KMS-11 (cell line): ENCODE data around the gene EGR2.

ENCODE experiments used
- H2AFZ ChIP-seq: fragments of 200-600 bp; sonication (generic); 2 replicates; pipeline ENCODE4 v1.6.1; 2016; ENCODE audit warnings: antibody characterized with exemption, mixed run types, low read depth
- H3K27ac ChIP-seq: fragments of 200-600 bp; sonication (generic); 2 replicates; pipeline ENCODE4 v1.6.1; 2016; ENCODE audit warnings: mild to moderate bottlenecking, mixed run types
- H3K27me3 ChIP-seq: fragments of 200-600 bp; sonication (generic); 2 replicates; pipeline ENCODE4 v1.6.1; 2017; ENCODE audit warnings: mild to moderate bottlenecking, low read depth, mixed run types, moderate library complexity; ENCODE audit not compliant: insufficient read depth
- H3K36me3 ChIP-seq: fragments of 200-600 bp; sonication (generic); 2 replicates; pipeline ENCODE4 v1.6.1; 2017; ENCODE audit warnings: mild to moderate bottlenecking, mixed run types; ENCODE audit not compliant: insufficient read depth
- H3K4me1 ChIP-seq: fragments of 200-600 bp; sonication (generic); 2 replicates; pipeline ENCODE4 v1.6.1; 2016; ENCODE audit warnings: mild to moderate bottlenecking, low read depth, mixed run types; ENCODE audit not compliant: poor library complexity, severe bottlenecking
- H3K4me2 ChIP-seq: fragments of 200-600 bp; sonication (generic); 2 replicates; pipeline ENCODE4 v1.7.0; 2016; ENCODE audit warnings: mild to moderate bottlenecking, mixed run types
- H3K4me3 ChIP-seq: fragments of 200-600 bp; sonication (generic); IDR thresholded peaks from 2 replicates; pipeline ENCODE4 v1.6.1; 2017; ENCODE audit warnings: low read depth, low read length, mixed read lengths; ENCODE audit not compliant: insufficient read depth
- H3K79me2 ChIP-seq: fragments of 200-600 bp; sonication (generic); 2 replicates; pipeline ENCODE4 v1.6.1; 2016; ENCODE audit warnings: low read depth, mixed run types; ENCODE audit not compliant: insufficient read depth
- H3K9ac ChIP-seq: fragments of 200-600 bp; sonication (generic); 2 replicates; pipeline ENCODE4 v1.6.1; 2016; ENCODE audit warnings: mild to moderate bottlenecking, mixed run types
- H4K20me1 ChIP-seq: fragments of 200-600 bp; sonication (generic); 2 replicates; pipeline ENCODE4 v1.6.1; 2016; ENCODE audit warnings: mild to moderate bottlenecking, mixed run types; ENCODE audit not compliant: insufficient read depth
- CTCF ChIP-seq: fragments of 200-600 bp; sonication (generic); conservative IDR thresholded peaks from 2 replicates; pipeline ENCODE4 v1.6.1; 2017; ENCODE audit warnings: low read depth, mild to moderate bottlenecking, antibody characterized with exemption, low read length, moderate library complexity, mixed read lengths

EGR2 gene

GRCh38 chr10:62829622-62830021 lies 13.5 kb upstream of the EGR2 start:
- Histone ChIP-seq H3K36me3 (no peaks in the 10 kb centered on the region), H3K4me2 (no peak overlapping the region), H3K4me3 (no peak overlapping the region), H2AFZ (no peak overlapping the region), H3K27ac (no peak overlapping the region), H3K27me3 (no peaks in the 10 kb centered on the region), H3K79me2 (no peaks in the 10 kb centered on the region), H4K20me1 (no peaks in the 10 kb centered on the region), H3K4me1 (no peaks in the 10 kb centered on the region), H3K9ac (no peak overlapping the region)
- TF ChIP-seq CTCF, result no peak

DNA sequence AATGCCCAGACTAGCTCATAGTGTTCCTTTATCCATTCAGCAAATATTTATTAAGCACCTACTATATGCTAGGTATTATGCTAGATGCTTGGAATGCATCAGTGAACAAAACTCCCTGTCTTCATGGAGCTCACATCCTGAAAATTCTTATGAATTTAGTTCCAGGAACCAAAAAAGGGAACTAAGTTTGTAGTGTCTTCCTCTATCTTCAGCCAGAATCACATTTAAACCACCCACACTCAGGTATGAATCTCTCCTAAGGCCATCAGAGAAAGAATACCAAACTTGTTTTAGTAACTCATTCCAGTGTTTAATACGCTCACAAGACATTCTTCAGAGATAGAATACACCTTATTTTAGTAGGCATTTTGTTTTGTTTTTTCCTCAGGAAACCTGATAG lies 10.1 kb upstream of the EGR2 start:
- Histone ChIP-seq H3K9ac (no peak overlapping the region), H3K4me2 (no peak overlapping the region), H3K4me3 (no peak overlapping the region), H3K27ac (no peak overlapping the region), H3K4me1 (no peaks in the 10 kb centered on the region), H3K36me3 (no peaks in the 10 kb centered on the region), H3K79me2 (no peaks in the 10 kb centered on the region), H3K27me3 (no peaks in the 10 kb centered on the region), H2AFZ (no peak overlapping the region), H4K20me1 (no peaks in the 10 kb centered on the region)
- no peak for TF ChIP-seq CTCF

- H3K79me2 ChIP-seq, result no peaks in the 10 kb centered on the region
- H3K4me3 ChIP-seq, result no peak overlapping the region
- H2AFZ ChIP-seq, result no peak overlapping the region
- no peak overlapping the region for H3K27ac ChIP-seq
- no peak overlapping the region for H3K9ac ChIP-seq
- H3K4me1 ChIP-seq, result peaks cover 4% of the 10 kb centered on the region
- H3K27me3 ChIP-seq, result peaks cover 5% of the 10 kb centered on the region
- H4K20me1 ChIP-seq, result no peaks in the 10 kb centered on the region
- no peak overlapping the region for H3K4me2 ChIP-seq
- H3K36me3 ChIP-seq, result no peaks in the 10 kb centered on the region
- no peak for TF ChIP-seq CTCF
These were observed 4.4 kb upstream of the EGR2 start for GRCh38 chr10:62820586-62820985.

- no peaks in the 10 kb centered on the region for H3K79me2 ChIP-seq
- no peak for TF ChIP-seq CTCF
- no peak overlapping the region for H3K4me2 ChIP-seq
- peaks cover 6% of the 10 kb centered on the region for H3K4me1 ChIP-seq
- no peak overlapping the region for H2AFZ ChIP-seq
- H3K27me3 ChIP-seq, result peaks cover 14% of the 10 kb centered on the region
- H3K36me3 ChIP-seq, result no peaks in the 10 kb centered on the region
- H3K27ac ChIP-seq, result no peak overlapping the region
- H3K4me3 ChIP-seq, result no peak overlapping the region
- no peaks in the 10 kb centered on the region for H4K20me1 ChIP-seq
- no peak overlapping the region for H3K9ac ChIP-seq
These were observed 3.2 kb upstream of the EGR2 start for GRCh38 chr10:62819141-62819920.
